ENCODE results near the gene BMPR1B. TPM values are rescaled to one million over a fixed set of nuclear protein-coding genes. Genes with fewer than 3 reads are reported as not detected.

BMPR1B gene
- total RNA-seq, 1 donor: 4.3 TPM

DNA sequence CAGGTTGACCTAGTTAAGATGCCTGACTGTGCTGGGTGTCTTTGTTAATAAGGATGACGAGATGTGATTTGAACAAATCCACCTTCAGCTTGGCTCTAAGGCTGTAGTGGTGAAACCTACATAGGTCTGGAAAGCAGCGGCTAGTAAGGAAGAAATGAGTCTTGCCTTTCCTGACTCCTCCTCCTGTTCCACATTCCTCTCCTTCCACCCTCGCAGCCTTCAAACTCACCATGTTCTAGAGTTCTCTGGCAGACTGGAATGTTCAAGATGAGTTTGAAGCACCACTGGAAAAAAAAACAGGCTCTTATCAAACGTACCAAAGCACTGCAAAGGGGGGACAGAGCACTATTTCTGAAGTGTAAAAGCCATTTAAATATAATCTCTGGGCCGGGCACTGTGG is 395.4 kb downstream of the BMPR1B start:
- no peak overlapping the region for H3K4me3 ChIP-seq (ENCODE audit: low read depth, low read length)
- DNase-seq (ENCODE audit: low read depth): no peak
- TF ChIP-seq, protein P1, sequence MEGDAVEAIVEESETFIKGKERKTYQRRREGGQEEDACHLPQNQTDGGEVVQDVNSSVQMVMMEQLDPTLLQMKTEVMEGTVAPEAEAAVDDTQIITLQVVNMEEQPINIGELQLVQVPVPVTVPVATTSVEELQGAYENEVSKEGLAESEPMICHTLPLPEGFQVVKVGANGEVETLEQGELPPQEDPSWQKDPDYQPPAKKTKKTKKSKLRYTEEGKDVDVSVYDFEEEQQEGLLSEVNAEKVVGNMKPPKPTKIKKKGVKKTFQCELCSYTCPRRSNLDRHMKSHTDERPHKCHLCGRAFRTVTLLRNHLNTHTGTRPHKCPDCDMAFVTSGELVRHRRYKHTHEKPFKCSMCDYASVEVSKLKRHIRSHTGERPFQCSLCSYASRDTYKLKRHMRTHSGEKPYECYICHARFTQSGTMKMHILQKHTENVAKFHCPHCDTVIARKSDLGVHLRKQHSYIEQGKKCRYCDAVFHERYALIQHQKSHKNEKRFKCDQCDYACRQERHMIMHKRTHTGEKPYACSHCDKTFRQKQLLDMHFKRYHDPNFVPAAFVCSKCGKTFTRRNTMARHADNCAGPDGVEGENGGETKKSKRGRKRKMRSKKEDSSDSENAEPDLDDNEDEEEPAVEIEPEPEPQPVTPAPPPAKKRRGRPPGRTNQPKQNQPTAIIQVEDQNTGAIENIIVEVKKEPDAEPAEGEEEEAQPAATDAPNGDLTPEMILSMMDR (IDR thresholded peaks at IDR 0.05; ENCODE audit: insufficient read depth, low read depth, low read length): no peak

DNA sequence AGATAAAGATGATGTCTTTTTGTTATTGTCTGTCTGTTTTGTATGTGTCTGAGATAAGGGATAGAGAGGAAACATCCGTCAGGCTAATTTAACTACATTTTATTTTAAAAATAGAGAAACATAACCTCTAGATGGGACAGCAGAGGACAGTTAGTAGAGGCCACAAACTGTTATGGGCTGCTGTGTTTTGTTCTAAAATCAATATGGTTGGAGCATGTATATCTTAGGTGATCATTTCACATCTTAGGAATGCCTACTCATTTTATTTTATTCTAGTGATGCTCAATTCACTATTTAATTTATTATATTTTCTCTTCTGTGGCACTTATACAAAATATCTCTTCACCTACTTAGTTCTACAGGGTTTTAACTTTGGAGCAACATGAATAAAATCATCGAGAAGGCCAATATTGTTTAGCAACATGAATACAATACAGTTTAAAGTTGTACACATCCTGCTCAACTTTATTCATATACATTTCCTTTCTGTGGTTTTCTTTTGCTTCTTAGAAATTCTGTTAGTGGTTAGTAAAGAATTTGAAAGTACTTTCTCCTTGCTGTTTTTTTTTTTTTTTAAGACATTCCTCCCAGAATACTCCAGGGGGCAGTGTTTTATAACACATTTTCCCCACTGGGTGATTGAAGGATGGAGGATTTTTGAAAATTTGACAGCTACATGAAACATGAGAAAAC is 398.1 kb downstream of the BMPR1B start:
- H3K4me3 ChIP-seq (ENCODE audit: low read depth, low read length): no peak overlapping the region
- peak; percentile 39 for DNase-seq (ENCODE audit: low read depth)
- TF ChIP-seq, protein P1 (IDR thresholded peaks at IDR 0.05; ENCODE audit: insufficient read depth, low read depth, low read length): peak; percentile 74

DNA sequence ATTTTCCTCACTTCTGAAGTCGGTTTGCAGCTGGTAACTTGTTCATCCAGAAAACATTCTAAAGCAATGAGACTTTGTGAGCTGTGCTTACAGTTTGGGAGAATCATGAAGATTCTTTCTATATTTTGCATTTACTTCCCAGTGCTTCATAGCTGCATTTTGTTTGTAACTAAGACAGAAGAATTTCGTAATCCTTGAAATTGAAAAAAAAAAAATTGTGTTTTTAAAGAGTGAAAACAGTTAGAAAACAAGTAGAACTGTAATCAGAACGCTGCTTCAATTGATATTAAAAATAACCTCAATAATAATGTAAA is 398.7 kb downstream of the BMPR1B start:
- TF ChIP-seq, protein P1 (IDR thresholded peaks at IDR 0.05; ENCODE audit: insufficient read depth, low read depth, low read length): no peak
- DNase-seq (ENCODE audit: low read depth): no peak
- no peak overlapping the region for H3K4me3 ChIP-seq (ENCODE audit: low read depth, low read length)

DNA sequence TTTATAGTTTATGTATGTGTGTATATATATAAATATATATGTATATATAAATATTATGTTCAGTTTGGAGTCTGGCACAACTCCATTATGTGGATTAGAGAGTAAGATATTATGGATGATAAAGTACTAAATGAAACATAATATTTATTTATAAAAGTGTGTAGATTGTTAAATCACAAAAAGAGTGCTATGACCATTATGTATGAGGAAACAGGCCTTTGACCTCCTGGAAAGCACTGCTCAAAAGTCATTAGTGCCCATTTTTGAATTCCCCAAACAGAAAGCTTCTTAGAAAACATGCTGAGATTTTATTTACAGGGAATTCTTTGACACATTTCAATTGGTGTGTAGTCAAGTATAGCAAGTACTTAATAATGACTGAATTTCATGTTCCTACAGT is 399.8 kb downstream of the BMPR1B start:
- no peak overlapping the region for H3K4me3 ChIP-seq (ENCODE audit: low read depth, low read length)
- no peak for DNase-seq (ENCODE audit: low read depth)
- TF ChIP-seq, protein P1 (IDR thresholded peaks at IDR 0.05; ENCODE audit: insufficient read depth, low read depth, low read length): no peak

DNA sequence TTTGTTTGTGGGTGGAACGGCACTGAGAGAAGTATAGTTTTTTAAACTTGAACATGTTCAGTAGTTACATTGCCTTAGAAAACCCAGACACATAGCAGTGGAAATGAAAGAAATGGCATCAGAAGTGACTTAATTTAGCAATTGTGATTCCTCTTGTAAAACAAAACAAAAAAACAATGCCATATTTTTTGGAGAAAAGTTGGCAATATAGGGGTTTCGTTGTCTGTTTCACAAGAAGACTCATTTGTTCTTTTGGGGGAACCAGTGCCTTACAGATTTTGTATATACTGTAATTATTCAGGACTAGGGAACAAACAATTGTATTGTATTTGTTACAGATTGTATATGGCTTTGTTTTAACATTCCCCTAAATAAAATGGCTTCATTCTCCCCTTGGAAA is 400.3 kb downstream of the BMPR1B start:
- TF ChIP-seq, protein P1 (IDR thresholded peaks at IDR 0.05; ENCODE audit: insufficient read depth, low read depth, low read length): no peak
- no peak overlapping the region for H3K4me3 ChIP-seq (ENCODE audit: low read depth, low read length)
- DNase-seq (ENCODE audit: low read depth): no peak

DNA sequence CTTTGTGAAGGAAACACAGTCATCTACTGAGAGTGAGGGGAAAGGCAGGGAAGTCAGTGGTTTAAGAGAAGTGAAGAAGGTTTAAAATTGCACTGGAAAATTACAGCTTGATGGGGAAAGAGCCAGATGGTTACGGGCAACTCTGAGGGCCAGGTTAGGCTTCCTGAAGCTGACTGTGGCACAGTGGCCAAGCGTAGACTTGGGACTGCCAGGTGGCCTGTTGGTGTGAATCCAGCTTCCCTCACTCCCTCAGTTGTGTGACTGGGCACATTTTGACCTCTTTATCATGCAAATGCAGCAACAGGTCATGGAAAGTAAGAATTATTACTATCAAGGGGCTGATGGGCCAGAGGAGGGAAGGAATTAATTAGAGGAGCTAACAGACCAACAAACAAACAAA is 400.9 kb downstream of the BMPR1B start:
- no peak for DNase-seq (ENCODE audit: low read depth)
- no peak overlapping the region for H3K4me3 ChIP-seq (ENCODE audit: low read depth, low read length)
- TF ChIP-seq, protein P1 (IDR thresholded peaks at IDR 0.05; ENCODE audit: insufficient read depth, low read depth, low read length): no peak

DNA sequence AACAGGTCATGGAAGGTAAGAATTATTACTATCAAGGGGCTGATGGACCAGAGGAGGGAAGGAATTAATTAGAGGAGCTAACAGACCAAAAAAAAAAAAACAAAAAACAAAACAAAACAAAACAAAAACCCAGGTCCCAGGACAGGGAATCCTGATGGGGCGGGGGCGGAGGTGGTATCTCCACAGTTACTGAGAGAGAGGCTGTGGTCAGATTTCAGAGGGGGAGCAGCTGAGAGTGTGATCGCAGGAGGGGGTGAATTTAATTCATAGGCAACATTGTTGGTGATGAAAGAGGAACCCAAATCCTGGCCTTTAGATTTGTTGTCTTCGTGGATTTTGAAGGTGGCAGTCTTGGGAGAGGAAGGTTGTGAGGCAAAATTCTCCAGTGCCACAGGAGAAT is 401.6 kb downstream of the BMPR1B start:
- H3K4me3 ChIP-seq (ENCODE audit: low read depth, low read length): no peak overlapping the region
- TF ChIP-seq, protein P1 (IDR thresholded peaks at IDR 0.05; ENCODE audit: insufficient read depth, low read depth, low read length): no peak
- DNase-seq (ENCODE audit: low read depth): no peak
